GM21526 (cell line): ENCODE measurements around the gene HTR3B.

Experiments used
- ATAC-seq: cut with Tn5 transposase; IDR thresholded peaks from one replicate; pipeline ENCODE4 v1.9.1; 2021; ENCODE audit warnings: moderate library complexity; ENCODE audit not compliant: unreplicated experiment, low FRiP score

Gene HTR3B

DNA sequence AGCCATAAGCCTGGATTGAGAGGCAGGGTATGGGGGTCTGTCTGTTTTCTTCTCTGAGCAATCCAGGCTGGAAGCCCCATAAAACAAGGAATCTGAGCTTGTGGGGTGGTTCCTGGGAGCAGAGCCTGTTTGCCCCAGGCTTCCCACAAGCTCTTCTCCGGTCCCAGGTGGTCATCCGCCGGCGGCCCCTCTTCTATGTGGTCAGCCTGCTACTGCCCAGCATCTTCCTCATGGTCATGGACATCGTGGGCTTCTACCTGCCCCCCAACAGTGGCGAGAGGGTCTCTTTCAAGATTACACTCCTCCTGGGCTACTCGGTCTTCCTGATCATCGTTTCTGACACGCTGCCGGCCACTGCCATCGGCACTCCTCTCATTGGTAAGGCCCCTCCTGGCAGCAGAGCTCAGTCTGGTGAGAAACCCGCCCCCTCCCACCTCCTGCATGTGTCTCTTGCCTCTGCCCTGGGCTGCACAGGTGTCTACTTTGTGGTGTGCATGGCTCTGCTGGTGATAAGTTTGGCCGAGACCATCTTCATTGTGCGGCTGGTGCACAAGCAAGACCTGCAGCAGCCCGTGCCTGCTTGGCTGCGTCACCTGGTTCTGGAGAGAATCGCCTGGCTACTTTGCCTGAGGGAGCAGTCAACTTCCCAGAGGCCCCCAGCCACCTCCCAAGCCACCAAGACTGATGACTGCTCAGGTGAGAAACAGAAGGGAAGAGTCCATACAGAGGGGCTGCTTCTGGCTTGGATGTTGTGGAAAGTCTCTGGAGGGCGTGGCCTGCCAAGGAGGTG lies 82.0 kb downstream of the HTR3B start:
- ATAC-seq: no peak

DNA sequence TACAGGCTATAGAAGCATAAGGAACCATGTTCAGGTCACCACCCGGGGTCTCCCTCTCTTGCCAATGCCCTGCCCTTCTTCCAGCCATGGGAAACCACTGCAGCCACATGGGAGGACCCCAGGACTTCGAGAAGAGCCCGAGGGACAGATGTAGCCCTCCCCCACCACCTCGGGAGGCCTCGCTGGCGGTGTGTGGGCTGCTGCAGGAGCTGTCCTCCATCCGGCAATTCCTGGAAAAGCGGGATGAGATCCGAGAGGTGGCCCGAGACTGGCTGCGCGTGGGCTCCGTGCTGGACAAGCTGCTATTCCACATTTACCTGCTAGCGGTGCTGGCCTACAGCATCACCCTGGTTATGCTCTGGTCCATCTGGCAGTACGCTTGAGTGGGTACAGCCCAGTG lies 84.8 kb downstream of the HTR3B start:
- no peak for ATAC-seq

GRCh38 chr11:113989916-113990315 lies 85.3 kb downstream of the HTR3B start:
- no peak for ATAC-seq

DNA sequence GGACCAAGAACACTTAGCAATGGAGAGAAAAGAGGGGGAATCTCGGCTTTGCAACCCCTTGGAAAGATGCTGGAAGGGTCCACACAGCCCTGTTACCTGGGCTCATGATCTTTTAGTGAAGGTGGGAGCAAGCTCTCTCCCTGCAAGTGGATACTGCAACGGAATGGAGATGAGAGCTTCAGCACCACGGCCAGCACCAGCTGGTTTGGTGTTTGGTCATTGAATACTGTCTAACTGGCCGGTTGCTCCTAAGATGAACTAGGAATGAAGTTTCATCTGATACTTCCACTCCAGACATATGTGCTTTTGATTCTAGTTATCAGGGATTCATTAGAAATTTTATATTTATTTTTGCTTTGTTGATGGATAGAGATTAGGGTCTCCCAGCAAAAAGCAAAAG lies 86.6 kb downstream of the HTR3B start:
- no peak for ATAC-seq

DNA sequence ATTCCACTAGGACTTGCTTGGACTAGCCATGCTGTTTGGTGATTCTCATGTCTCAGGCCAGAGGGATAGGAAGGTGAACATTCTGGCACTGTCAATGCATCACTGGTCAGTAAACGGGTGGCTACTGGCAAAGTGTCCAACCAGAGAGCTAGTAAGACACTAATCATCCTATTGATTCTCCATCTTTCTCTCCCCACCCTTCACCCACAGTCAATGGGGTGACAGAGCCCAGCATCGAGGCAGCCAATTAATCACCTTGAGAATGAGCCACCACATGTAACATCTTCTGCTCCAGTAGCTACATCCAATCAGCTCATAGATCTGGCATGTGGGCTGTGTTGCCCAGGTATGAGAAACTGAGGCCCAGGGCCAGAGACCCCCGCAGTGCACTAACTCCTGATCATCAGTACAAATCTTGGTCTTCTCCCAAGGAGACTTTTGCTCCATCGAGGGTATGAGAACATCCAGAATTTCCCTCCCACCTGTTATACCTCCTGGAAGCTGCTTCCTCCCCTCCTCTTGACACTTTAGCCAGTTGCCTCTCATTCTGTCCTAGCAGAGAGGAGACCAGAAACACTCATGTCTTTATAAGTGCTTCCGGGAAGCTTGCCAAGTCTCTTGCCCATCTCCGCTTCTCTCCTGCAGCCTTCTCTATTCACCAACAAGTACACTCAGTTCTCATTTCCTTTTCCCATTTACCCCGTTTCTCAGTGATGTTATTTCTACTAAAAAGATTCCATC lies 87.3 kb downstream of the HTR3B start:
- ATAC-seq: no peak

DNA sequence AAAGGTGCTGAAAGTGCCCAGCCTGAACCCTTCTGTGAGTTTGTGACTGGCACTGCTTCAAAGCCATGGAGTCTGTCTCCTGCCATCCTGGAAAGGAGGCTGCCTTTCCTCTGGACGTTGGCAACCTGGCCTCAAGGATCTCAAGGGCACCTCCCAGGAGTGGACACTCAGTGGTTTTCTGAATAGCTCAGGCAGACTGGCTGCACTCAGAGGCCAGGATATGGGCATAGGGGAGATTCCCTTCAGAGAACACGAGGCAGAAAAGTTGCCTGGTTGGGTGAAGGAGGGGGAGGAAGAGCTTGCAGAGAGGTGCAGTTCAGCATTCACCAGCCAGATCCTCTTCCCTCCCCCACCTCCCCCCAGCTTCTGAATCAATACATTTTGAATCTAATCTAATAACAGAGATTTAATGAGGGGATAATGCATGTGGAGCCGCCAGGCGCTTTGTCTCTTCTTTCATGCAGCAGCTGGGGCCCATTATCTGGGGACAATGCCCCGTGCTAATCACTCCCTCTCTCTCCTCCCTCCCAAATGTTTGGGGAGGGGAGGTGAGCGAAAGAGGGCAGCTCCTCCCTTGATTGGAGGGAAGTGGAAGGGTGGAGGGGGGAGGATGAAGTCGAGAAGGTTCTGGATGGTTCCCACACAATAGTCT lies 88.0 kb downstream of the HTR3B start:
- ATAC-seq: no peak

GRCh38 chr11:113994077-113994954 lies 89.7 kb downstream of the HTR3B start:
- ATAC-seq: no peak
